Breast epithelium (tissue), 4 donors: ENCODE data around the gene TPSAB1. TPM values are rescaled to one million over a fixed set of nuclear protein-coding genes. Genes with fewer than 3 reads are reported as not detected.
"Not testable (repeated sequence)": the region's sequence is repeated elsewhere in the genome, so short reads cannot be mapped to it uniquely, and the experiment has no call there.

Source experiments
- DNase-seq, 2 donors: peaks; one replicate each; pipeline ENCODE4 v3.0.0-alpha.2; 2019; ENCODE audit warnings: low spot score in 2 of 2
- H3K27ac ChIP-seq, 2 donors: fragments of 200-600 bp; sonication (generic) in 1 of 2; one replicate each; pipeline ENCODE4 v1.5.1; 2016 to 2019; ENCODE audit warnings: mild to moderate bottlenecking in 1 of 2
- H3K27me3 ChIP-seq, 2 donors: fragments of 200-600 bp; sonication (generic) in 1 of 2; one replicate each; pipeline versions ENCODE4 v1.5.1 to v1.6.0; 2017 to 2019; ENCODE audit warnings: control low read depth in 1 of 2, mild to moderate bottlenecking in 1 of 2
- H3K36me3 ChIP-seq: fragments of 200-600 bp; one replicate; pipeline ENCODE4 v1.5.1; 2019
- H3K4me1 ChIP-seq, 2 donors: fragments of 200-600 bp; sonication (generic); one replicate each; pipeline ENCODE4 v1.5.1; 2016 to 2019; ENCODE audit warnings: control low read depth in 1 of 2
- H3K4me3 ChIP-seq, 3 donors: fragments of 200-600 bp; sonication (generic); 1 replicate in 2 of 3; 2 replicates in 1 of 3; pipeline ENCODE4 v1.5.1; 2016 to 2019; ENCODE audit warnings: mild to moderate bottlenecking in 3 of 3, moderate library complexity in 2 of 3
- H3K9me3 ChIP-seq, 2 donors: fragments of 200-600 bp; sonication (generic) in 1 of 2; one replicate each; pipeline ENCODE4 v1.5.1; 2016 to 2019; ENCODE audit warnings: control low read depth in 1 of 2
- CTCF ChIP-seq, 3 donors: fragments of 450-650 bp; IDR thresholded peaks; one replicate each; pipeline ENCODE4 v1.5.1; 2016 to 2017; ENCODE audit warnings: antibody characterized with exemption in 3 of 3, mild to moderate bottlenecking in 3 of 3, moderate library complexity in 3 of 3
- POLR2A ChIP-seq: fragments of 450-650 bp; IDR thresholded peaks from one replicate; pipeline ENCODE4 v1.6.1; 2016; ENCODE audit warnings: antibody characterized with exemption, mild to moderate bottlenecking, moderate library complexity
- POLR2AphosphoS5 ChIP-seq, 3 donors: sonication (generic); formaldehyde crosslinking; IDR thresholded peaks; one replicate each; pipeline ENCODE4 v1.6.1; 2017; ENCODE audit warnings: antibody characterized with exemption in 3 of 3
- intact Hi-C: fragments of 100-400 bp; cut with DNase I; formaldehyde crosslinking; loops from one replicate; pipeline ENCODE4 v1.15.1; 2023; ENCODE audit warnings: low total_unique reads
- total RNA-seq, 3 donors: library from RNA; depleted of rRNA; stranded (reverse); fragments of >200 nt; gene quantifications; one replicate each; pipeline ENCODE4 v1.1.0, GENCODE V29; 2016

The TPSAB1 gene
- total RNA-seq, 3 donors from 2014 or later: 5.9 to 156 (median 19.8) TPM

GRCh38 chr16:1263591-1264344 lies 23.3 kb downstream of the TPSAB1 start:
- peaks cover 0 to 64% of the 10 kb centered on the region in 2 donors for H3K27me3 ChIP-seq
- TF ChIP-seq POLR2A (no peak), CTCF (IDR thresholded peaks at IDR 0.05) (no peak), POLR2AphosphoS5 (IDR thresholded peaks at IDR 0.05) (no peak)
- intact Hi-C loops: no loop called here

DNA sequence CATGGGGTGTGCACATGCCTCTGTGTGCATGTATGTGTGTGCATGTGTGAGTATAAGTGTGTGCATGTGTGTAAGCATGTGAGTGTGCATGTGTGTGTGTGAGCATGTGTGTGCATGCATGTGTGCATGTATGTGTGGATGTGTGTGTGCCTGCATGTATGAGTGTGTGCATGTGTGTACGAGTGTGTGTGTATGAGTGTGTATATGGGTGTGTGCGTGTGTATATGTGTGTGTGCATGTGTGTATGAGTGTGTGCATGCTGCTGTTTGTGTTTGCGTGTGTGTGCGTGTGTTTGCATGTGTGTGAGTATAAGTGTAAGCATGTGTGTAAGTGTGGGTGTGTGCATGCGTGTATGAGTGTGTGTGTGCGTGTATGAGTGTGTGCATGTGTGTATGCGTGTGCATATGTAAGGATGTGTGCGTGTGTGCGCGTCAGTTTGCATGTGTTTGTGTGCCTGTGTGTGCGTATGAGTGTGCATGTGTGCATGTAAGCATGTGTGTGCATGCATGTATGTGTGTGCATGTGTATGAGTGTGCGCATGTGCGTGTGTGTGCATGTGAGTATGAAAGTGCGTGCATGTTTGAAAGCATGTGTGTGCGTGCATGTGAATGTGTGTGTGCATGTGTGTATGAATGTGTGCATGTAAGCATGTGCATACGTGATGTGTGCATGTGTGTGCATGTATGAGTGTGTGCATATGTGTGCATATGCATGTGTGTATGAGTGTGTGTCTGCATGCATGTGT lies 24.0 kb downstream of the TPSAB1 start:
- no peak for TF ChIP-seq CTCF (IDR thresholded peaks at IDR 0.05)
- TF ChIP-seq POLR2AphosphoS5 (IDR thresholded peaks at IDR 0.05): no peak
- no peak for TF ChIP-seq POLR2A
- no peak overlapping the region for H3K4me3 ChIP-seq
- peaks cover 0 to 57% of the 10 kb centered on the region in 2 donors for H3K27me3 ChIP-seq
- H3K27ac ChIP-seq: no peak overlapping the region
- DNase-seq: no peak
- no peaks in the 10 kb centered on the region for H3K36me3 ChIP-seq
- intact Hi-C loops: no loop called here
- peaks cover 0 to 3% of the 10 kb centered on the region in 2 donors for H3K9me3 ChIP-seq
- H3K4me1 ChIP-seq: peaks cover 0 to 1% of the 10 kb centered on the region in 2 donors

More at GRCh38 chr16:1263591-1264344, 23.3 kb downstream of the TPSAB1 start:
- Histone ChIP-seq H3K4me3 (no peak overlapping the region), H3K27ac (no peak overlapping the region), H3K36me3 (no peaks in the 10 kb centered on the region), H3K4me1 (peaks cover 0 to 8% of the 10 kb centered on the region in 2 donors), H3K9me3 (peaks cover 0 to 3% of the 10 kb centered on the region in 2 donors)
- no peak for DNase-seq

DNA sequence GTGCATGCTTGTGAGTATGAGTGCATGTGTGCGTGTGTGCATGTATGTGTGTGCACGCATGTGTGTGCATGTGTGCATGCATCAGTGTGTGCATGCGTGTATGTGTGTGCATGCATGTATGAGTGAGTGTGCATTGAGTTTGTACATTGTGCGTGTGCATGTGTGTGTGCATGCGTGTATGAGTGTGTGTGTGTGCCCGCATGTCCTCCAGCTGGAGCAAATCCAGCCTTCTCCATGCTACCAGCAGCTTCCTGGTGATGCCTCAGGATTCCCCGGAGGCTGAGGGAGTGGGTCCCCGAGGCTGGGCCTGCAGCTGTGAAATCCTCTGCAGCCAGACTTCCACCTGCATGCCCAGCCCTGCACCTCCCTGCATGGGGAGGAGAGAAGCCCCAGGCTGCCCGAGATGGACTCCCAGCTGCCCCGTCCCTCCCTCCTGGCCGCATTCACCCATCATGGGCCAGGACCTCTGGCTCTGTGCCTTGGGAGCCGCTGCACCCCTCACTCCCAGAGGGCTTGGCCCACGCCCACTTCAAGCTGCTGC lies 24.7 kb downstream of the TPSAB1 start:
- H3K36me3 ChIP-seq: no peaks in the 10 kb centered on the region
- DNase-seq: no peak
- TF ChIP-seq POLR2AphosphoS5 (IDR thresholded peaks at IDR 0.05) (no peak), CTCF (IDR thresholded peaks at IDR 0.05) (no peak), POLR2A (no peak)
- H3K4me3 ChIP-seq: no peak overlapping the region
- peaks cover 0 to 3% of the 10 kb centered on the region in 2 donors for H3K9me3 ChIP-seq
- no peaks in the 10 kb centered on the region for H3K4me1 ChIP-seq
- peaks cover 0 to 50% of the 10 kb centered on the region in 2 donors for H3K27me3 ChIP-seq
- intact Hi-C loops: no loop called here
- H3K27ac ChIP-seq: no peak overlapping the region

GRCh38 chr16:1265826-1266225 lies 25.3 kb downstream of the TPSAB1 start:
- no peak for DNase-seq
- Histone ChIP-seq H3K27ac (no peak overlapping the region), H3K9me3 (peaks cover 0 to 3% of the 10 kb centered on the region in 2 donors), H3K4me3 (no peak overlapping the region), H3K4me1 (no peaks in the 10 kb centered on the region), H3K27me3 (peaks cover 0 to 44% of the 10 kb centered on the region in 2 donors), H3K36me3 (no peaks in the 10 kb centered on the region)
- intact Hi-C loops: no loop called here
- TF ChIP-seq CTCF (IDR thresholded peaks at IDR 0.05): no peak
- no peak for TF ChIP-seq POLR2AphosphoS5 (IDR thresholded peaks at IDR 0.05)
- TF ChIP-seq POLR2A: no peak

DNA sequence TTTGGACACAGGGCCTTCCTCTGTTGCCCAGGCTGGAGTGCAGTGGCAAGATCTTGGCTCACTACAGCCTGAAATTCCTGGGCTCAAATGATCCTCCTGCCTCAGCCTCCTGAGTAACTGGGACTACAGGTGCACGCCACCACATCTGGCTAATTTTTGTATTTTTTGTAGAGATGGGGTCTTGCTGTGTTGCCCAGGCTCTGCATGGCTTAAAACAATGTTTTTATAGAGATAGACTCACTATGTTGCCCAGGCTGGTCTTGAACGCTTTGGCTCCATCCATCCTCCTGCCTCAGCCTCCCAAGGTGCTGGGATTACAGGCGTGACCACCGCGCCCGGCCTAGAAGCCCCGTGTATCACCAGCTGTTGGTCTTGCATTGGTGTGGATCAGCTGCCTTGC lies 28.9 kb downstream of the TPSAB1 start:
- H3K27ac ChIP-seq, H3K36me3 ChIP-seq, intact Hi-C loops, H3K4me1 ChIP-seq, H3K4me3 ChIP-seq, H3K9me3 ChIP-seq, DNase-seq: not testable (repeated sequence)
- peaks cover 0 to 20% of the 10 kb centered on the region in 2 donors for H3K27me3 ChIP-seq
